ENCODE data around the gene KCNJ11. TPM values are rescaled to one million over a fixed set of nuclear protein-coding genes. Genes with fewer than 3 reads are reported as not detected.

KCNJ11 gene
- total and polyA plus RNA-seq, 10 of the 15 experiments (the other 5 are each of a cell fraction or from before 2014, with no cell fraction given) = 0.06 to 0.56 (median 0.21) TPM; not detected in 6

- no peaks in the 10 kb centered on the region for H3K36me3 ChIP-seq (ENCODE audit: control insufficient read depth in 2 of 2, insufficient read depth in 2 of 2, low read length in 1 of 2)
- CTCF ChIA-PET = no interaction called here
- WGBS (ENCODE audit: insufficient coverage, insufficient replicate concordance, low lambda C conversion rate, missing lambda C conversion rate) = 30% methylated on average over 11 of the region's 11 CpGs
- no peak overlapping the region for H3K9ac ChIP-seq (ENCODE audit: control insufficient read depth, insufficient read depth, low read length)
- POLR2A ChIA-PET = no interaction called here
- H3K27ac ChIP-seq (ENCODE audit: control insufficient read depth, insufficient read depth) = no peak overlapping the region
- no TSS peak for BruUV-seq (replicated peaks)
- in situ Hi-C loops (cut with MboI) = no loop called here
- TF ChIP-seq SREBF2 (IDR thresholded peaks at IDR 0.05; ENCODE audit: low read length) (no peak), E2F4 (IDR thresholded peaks at IDR 0.05; ENCODE audit: low read depth, low read length) (no peak), POLR2A (IDR thresholded peaks at IDR 0.05; ENCODE audit: low read depth, low read length) (no peak), CBX5 (IDR thresholded peaks at IDR 0.05; ENCODE audit: low read depth) (no peak), IRF4 (IDR thresholded peaks at IDR 0.05; ENCODE audit: low read depth, low read length) (no peak), EZH2 (IDR thresholded peaks at IDR 0.05; ENCODE audit: borderline replicate concordance, control insufficient read depth, low read depth, low read length) (no peak), SPI1 (IDR thresholded peaks at IDR 0.05; ENCODE audit: borderline replicate concordance, insufficient read depth, low read depth, low read length) (no peak), NR2C1 (IDR thresholded peaks at IDR 0.05) (no peak), KDM1A (IDR thresholded peaks at IDR 0.05; ENCODE audit: borderline replicate concordance) (no peak), PAX8 (IDR thresholded peaks at IDR 0.05) (no peak), ZBTB40 (IDR thresholded peaks at IDR 0.05; ENCODE audit: borderline replicate concordance) (no peak), SKIL (IDR thresholded peaks at IDR 0.05; ENCODE audit: low read depth, poor library complexity, severe bottlenecking) (no peak)
- no peaks in the 10 kb centered on the region for H3K9me3 ChIP-seq (replicated peaks; ENCODE audit: control insufficient read depth, insufficient read depth, low read length)
- DNase-seq (ENCODE audit: low read depth, low spot score) = no peak
- no peak overlapping the region for H3K4me3 ChIP-seq
- no peak for ATAC-seq
- RAD21 ChIA-PET (ENCODE audit: unreplicated experiment) = no interaction called here
- intact Hi-C loops (cut with micrococcal nuclease; ENCODE audit: unreplicated experiment) = no loop called here
- no peaks in the 10 kb centered on the region for H3K79me2 ChIP-seq (ENCODE audit: control insufficient read depth, insufficient read depth, low read length)
- H3K27me3 ChIP-seq (replicated peaks in 1 of 2; ENCODE audit: control insufficient read depth in 2 of 2, insufficient read depth in 2 of 2, low read length in 1 of 2) = no peaks in the 10 kb centered on the region; a peak in 2 of 4 replicates
- no peaks in the 10 kb centered on the region for H3K4me1 ChIP-seq (ENCODE audit: control insufficient read depth, insufficient read depth, low read length)
- no peak overlapping the region for H2AFZ ChIP-seq (ENCODE audit: control insufficient read depth, low read depth, low read length)
- no peaks in the 10 kb centered on the region for H4K20me1 ChIP-seq (ENCODE audit: control insufficient read depth, insufficient read depth)
- SMC1A ChIA-PET (ENCODE audit: uncharacterized antibody, unreplicated experiment) = no interaction called here
- H3K4me2 ChIP-seq (ENCODE audit: control insufficient read depth, insufficient read depth) = no peak overlapping the region
- no peak for FAIRE-seq
These were observed 22.3 kb upstream of the KCNJ11 start for GRCh38 chr11:17410606-17411379.
